Breast epithelium (tissue), 4 donors: ENCODE results near the gene MCM3AP. TPM values are rescaled to one million over a fixed set of nuclear protein-coding genes. Genes with fewer than 3 reads are reported as not detected.

Experiments used
- DNase-seq, 2 donors: peaks; one replicate each; pipeline ENCODE4 v3.0.0-alpha.2; 2019; ENCODE audit warnings: low spot score in 2 of 2
- H3K27ac ChIP-seq, 2 donors: fragments of 200-600 bp; sonication (generic) in 1 of 2; one replicate each; pipeline ENCODE4 v1.5.1; 2016 to 2019; ENCODE audit warnings: mild to moderate bottlenecking in 1 of 2
- H3K27me3 ChIP-seq, 2 donors: fragments of 200-600 bp; sonication (generic) in 1 of 2; one replicate each; pipeline versions ENCODE4 v1.5.1 to v1.6.0; 2017 to 2019; ENCODE audit warnings: control low read depth in 1 of 2, mild to moderate bottlenecking in 1 of 2
- H3K36me3 ChIP-seq: fragments of 200-600 bp; one replicate; pipeline ENCODE4 v1.5.1; 2019
- H3K4me1 ChIP-seq, 2 donors: fragments of 200-600 bp; sonication (generic); one replicate each; pipeline ENCODE4 v1.5.1; 2016 to 2019; ENCODE audit warnings: control low read depth in 1 of 2
- H3K4me3 ChIP-seq, 3 donors: fragments of 200-600 bp; sonication (generic); 1 replicate in 2 of 3; 2 replicates in 1 of 3; pipeline ENCODE4 v1.5.1; 2016 to 2019; ENCODE audit warnings: mild to moderate bottlenecking in 3 of 3, moderate library complexity in 2 of 3
- H3K9me3 ChIP-seq, 2 donors: fragments of 200-600 bp; sonication (generic) in 1 of 2; one replicate each; pipeline ENCODE4 v1.5.1; 2016 to 2019; ENCODE audit warnings: control low read depth in 1 of 2
- CTCF ChIP-seq, 3 donors: fragments of 450-650 bp; IDR thresholded peaks; one replicate each; pipeline ENCODE4 v1.5.1; 2016 to 2017; ENCODE audit warnings: antibody characterized with exemption in 3 of 3, mild to moderate bottlenecking in 3 of 3, moderate library complexity in 3 of 3
- POLR2A ChIP-seq: fragments of 450-650 bp; IDR thresholded peaks from one replicate; pipeline ENCODE4 v1.6.1; 2016; ENCODE audit warnings: antibody characterized with exemption, mild to moderate bottlenecking, moderate library complexity
- POLR2AphosphoS5 ChIP-seq, 3 donors: sonication (generic); formaldehyde crosslinking; IDR thresholded peaks; one replicate each; pipeline ENCODE4 v1.6.1; 2017; ENCODE audit warnings: antibody characterized with exemption in 3 of 3
- intact Hi-C: fragments of 100-400 bp; cut with DNase I; formaldehyde crosslinking; loops from one replicate; pipeline ENCODE4 v1.15.1; 2023; ENCODE audit warnings: low total_unique reads
- total RNA-seq, 3 donors: library from RNA; depleted of rRNA; stranded (reverse); fragments of >200 nt; gene quantifications; one replicate each; pipeline ENCODE4 v1.1.0, GENCODE V29; 2016

The MCM3AP gene
- total RNA-seq, 3 donors from 2014 or later, result 91.5 to 100.0 (median 99.2) TPM

- no peak overlapping the region for H3K4me3 ChIP-seq
- peaks cover 11% of the 10 kb centered on the region for H3K36me3 ChIP-seq
- DNase-seq, result no peak
- no peaks in the 10 kb centered on the region for H3K4me1 ChIP-seq
- H3K27ac ChIP-seq, result no peak overlapping the region
- TF ChIP-seq POLR2AphosphoS5 (IDR thresholded peaks at IDR 0.05), result no peak
- TF ChIP-seq POLR2A, result no peak
- no peak for TF ChIP-seq CTCF (IDR thresholded peaks at IDR 0.05)
- intact Hi-C loops, result no loop called here
- no peaks in the 10 kb centered on the region for H3K27me3 ChIP-seq
- no peaks in the 10 kb centered on the region for H3K9me3 ChIP-seq
Measured at GRCh38 chr21:46248422-46248782, 37.0 kb downstream of the MCM3AP start.

- H3K4me1 ChIP-seq, result no peaks in the 10 kb centered on the region
- intact Hi-C loops, result no loop called here
- peaks cover 11% of the 10 kb centered on the region for H3K36me3 ChIP-seq
- H3K9me3 ChIP-seq, result no peaks in the 10 kb centered on the region
- H3K27ac ChIP-seq, result no peak overlapping the region
- H3K4me3 ChIP-seq, result no peak overlapping the region
- DNase-seq, result no peak
- no peak for TF ChIP-seq POLR2AphosphoS5 (IDR thresholded peaks at IDR 0.05)
- TF ChIP-seq POLR2A, result no peak
- TF ChIP-seq CTCF (IDR thresholded peaks at IDR 0.05), result no peak
- H3K27me3 ChIP-seq, result no peaks in the 10 kb centered on the region
Measured at GRCh38 chr21:46247699-46248421, 37.6 kb downstream of the MCM3AP start.

DNA sequence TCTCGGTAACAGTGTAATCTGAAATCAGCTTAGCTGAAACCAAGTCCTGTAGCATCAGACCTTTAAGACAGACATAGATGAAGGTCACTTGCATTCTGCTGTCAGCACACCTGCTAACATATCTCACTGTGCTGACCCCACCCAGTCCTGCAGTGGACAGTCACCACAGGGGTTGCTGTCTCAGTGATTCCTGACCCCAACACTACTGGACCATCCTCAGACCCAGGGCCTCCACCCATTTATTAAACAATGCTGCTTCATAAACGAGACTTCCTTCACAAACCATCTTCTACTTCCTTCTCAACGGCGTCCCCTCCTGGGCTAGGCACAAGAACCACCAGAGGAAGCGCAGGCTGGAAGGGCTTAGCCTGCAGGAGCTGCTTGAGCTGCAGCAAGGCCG is 39.1 kb downstream of the MCM3AP start:
- Histone ChIP-seq H3K36me3 (peaks cover 11% of the 10 kb centered on the region), H3K4me1 (no peaks in the 10 kb centered on the region), H3K4me3 (no peak overlapping the region), H3K9me3 (no peaks in the 10 kb centered on the region), H3K27me3 (no peaks in the 10 kb centered on the region), H3K27ac (no peak overlapping the region)
- intact Hi-C loops, result no loop called here
- TF ChIP-seq POLR2AphosphoS5 (IDR thresholded peaks at IDR 0.05), result no peak
- TF ChIP-seq CTCF (IDR thresholded peaks at IDR 0.05), result no peak
- TF ChIP-seq POLR2A, result no peak
- DNase-seq, result no peak

DNA sequence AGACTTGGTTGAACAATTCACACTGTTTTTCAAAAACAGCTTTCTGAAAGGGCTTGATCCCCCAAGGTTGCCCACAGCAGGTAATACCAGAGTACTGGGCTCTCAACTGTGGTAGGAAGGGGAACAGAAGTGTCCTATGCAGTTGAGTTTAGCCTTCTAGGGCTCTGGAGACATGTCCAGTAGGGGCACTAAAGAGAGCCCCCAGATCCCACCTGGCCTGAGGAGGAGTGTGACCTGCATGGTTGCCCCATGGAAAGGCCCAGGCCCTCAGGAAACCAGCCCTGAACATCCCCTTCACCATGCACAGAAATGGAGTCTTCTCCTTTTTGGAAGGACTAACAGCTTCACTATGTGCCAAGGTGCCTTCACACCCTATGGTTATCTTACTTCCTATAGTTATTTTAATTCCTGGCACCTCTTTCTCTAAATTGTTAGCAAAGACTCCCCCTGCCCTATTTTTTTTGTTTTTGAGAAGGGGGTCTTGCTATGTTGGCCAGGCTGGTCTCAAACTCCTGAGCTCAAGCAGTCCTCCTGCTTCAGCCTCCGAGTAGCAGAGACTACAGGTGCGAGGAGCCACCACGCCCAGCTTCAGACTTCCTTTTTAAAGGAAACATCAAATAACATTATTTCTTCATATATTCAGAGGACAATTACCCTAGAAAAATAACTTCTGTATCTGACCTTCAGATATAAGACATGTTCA is 40.0 kb downstream of the MCM3AP start:
- intact Hi-C loops, result no loop called here

More for the DNA sequence above, 40.0 kb downstream of the MCM3AP start:
- TF ChIP-seq CTCF (IDR thresholded peaks at IDR 0.05) (no peak), POLR2A (no peak), POLR2AphosphoS5 (IDR thresholded peaks at IDR 0.05) (no peak)
- Histone ChIP-seq H3K9me3 (no peaks in the 10 kb centered on the region), H3K36me3 (peaks cover 11% of the 10 kb centered on the region), H3K27ac (no peak overlapping the region), H3K4me3 (no peak overlapping the region), H3K27me3 (no peaks in the 10 kb centered on the region), H3K4me1 (no peaks in the 10 kb centered on the region)
- DNase-seq, result no peak
